Sigmoid colon (tissue), 4 donors: ENCODE measurements around the gene FAM124B.

Experiments
- CTCF ChIP-seq, 4 experiments: fragments of 450-650 bp in 3 of 4; fragments of 200-600 bp in 1 of 4; IDR thresholded peaks; one replicate each; pipeline ENCODE4 v1.5.1; 2016 to 2019; ENCODE audit warnings: antibody characterized with exemption in 4 of 4, mild to moderate bottlenecking in 3 of 4, moderate library complexity in 2 of 4
- EP300 ChIP-seq, 4 donors: sonication (generic); formaldehyde crosslinking; IDR thresholded peaks; one replicate each; pipeline ENCODE4 v1.6.1; 2017; ENCODE audit warnings: antibody characterized with exemption in 4 of 4
- POLR2A ChIP-seq, 2 donors: fragments of 450-650 bp; IDR thresholded peaks; one replicate each; pipeline ENCODE4 v1.6.1; 2016; ENCODE audit warnings: antibody characterized with exemption in 2 of 2, mild to moderate bottlenecking in 2 of 2, moderate library complexity in 2 of 2
- POLR2AphosphoS5 ChIP-seq, 4 donors: sonication (generic); formaldehyde crosslinking; IDR thresholded peaks; one replicate each; pipeline ENCODE4 v1.6.1; 2017; ENCODE audit warnings: antibody characterized with exemption in 4 of 4

- TF ChIP-seq POLR2AphosphoS5 (IDR thresholded peaks at IDR 0.05) (no peak), CTCF (IDR thresholded peaks at IDR 0.05) (no peak), POLR2A (IDR thresholded peaks at IDR 0.05) (no peak), EP300 (IDR thresholded peaks at IDR 0.05) (no peak)
Measured at GRCh38 chr2:224427471-224427870, 25.6 kb upstream of the FAM124B start.
